Tibial artery (tissue), 4 donors: Measurements from ENCODE around the gene MGAT5B.
"Not testable (repeated sequence)": the region's sequence is repeated elsewhere in the genome, so short reads cannot be mapped to it uniquely, and the experiment has no call there.

ENCODE experiments used
- DNase-seq, 2 donors: peaks; one replicate each; pipeline ENCODE4 v3.0.0-alpha.2; 2019
- H3K27ac ChIP-seq, 2 donors: fragments of 200-600 bp; sonication (generic) in 1 of 2; 1 replicate in 1 of 2; 2 replicates in 1 of 2; pipeline ENCODE4 v1.5.1; 2018 to 2019; ENCODE audit warnings: mild to moderate bottlenecking in 1 of 2
- H3K27me3 ChIP-seq, 2 donors: fragments of 200-600 bp; sonication (generic) in 1 of 2; one replicate each; pipeline versions ENCODE4 v1.5.1 to v1.6.0; 2016 to 2019
- H3K36me3 ChIP-seq, 3 donors: fragments of 200-600 bp; sonication (generic) in 2 of 3; one replicate each; pipeline ENCODE4 v1.5.1; 2016 to 2019; ENCODE audit warnings: mild to moderate bottlenecking in 2 of 3
- H3K4me1 ChIP-seq, 4 donors: fragments of 200-600 bp; sonication (generic) in 2 of 4; 1 replicate in 3 of 4; 2 replicates in 1 of 4; pipeline ENCODE4 v1.5.1; 2016 to 2019
- H3K4me3 ChIP-seq, 2 donors: fragments of 200-600 bp; sonication (generic) in 1 of 2; 1 replicate in 1 of 2; 2 replicates in 1 of 2; pipeline ENCODE4 v1.5.1; 2018 to 2019; ENCODE audit warnings: mild to moderate bottlenecking in 2 of 2
- H3K9me3 ChIP-seq, 3 donors: fragments of 200-600 bp; sonication (generic) in 1 of 3; one replicate each; pipeline ENCODE4 v1.5.1; 2016 to 2019
- intact Hi-C: fragments of 100-400 bp; cut with DNase I; formaldehyde crosslinking; loops from one replicate; pipeline ENCODE4 v1.15.0; 2023; ENCODE audit warnings: low total_unique reads
- TF ChIP-seq, protein P1 (sequence below), 2 experiments: fragments of 200-600 bp in 1 of 2; fragments of 450-650 bp in 1 of 2; IDR thresholded peaks; one replicate each; pipeline ENCODE4 v1.5.1; 2017 to 2019; ENCODE audit warnings: antibody characterized with exemption in 2 of 2, mild to moderate bottlenecking in 1 of 2, moderate library complexity in 1 of 2

The MGAT5B gene

DNA sequence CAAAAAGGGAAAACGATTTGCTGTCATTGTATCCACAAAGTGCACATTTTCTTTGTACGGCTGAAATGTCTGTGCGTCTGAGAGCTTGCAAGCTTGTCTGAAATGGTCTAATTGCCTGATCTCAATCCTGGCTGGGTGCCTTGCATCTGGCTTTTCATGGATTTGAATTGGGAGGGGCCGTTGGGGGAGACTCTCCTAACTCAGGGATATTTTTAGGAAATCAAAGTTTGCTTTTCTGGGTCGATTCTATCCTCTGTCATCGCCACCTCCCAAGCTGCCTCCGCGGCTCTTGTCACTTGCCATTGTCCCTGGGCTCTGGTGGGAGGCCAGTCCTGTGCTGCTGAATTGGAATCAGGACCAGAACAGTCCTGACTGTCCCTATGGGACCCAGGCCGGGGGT lies 33.3 kb upstream of the MGAT5B start:
- intact Hi-C loops = no loop called here
- Histone ChIP-seq H3K4me1 (peaks cover 0 to 9% (median 4%) of the 10 kb centered on the region in 4 donors), H3K9me3 (no peaks in the 10 kb centered on the region), H3K4me3 (no peak overlapping the region), H3K36me3 (no peaks in the 10 kb centered on the region), H3K27me3 (peaks cover 0 to 41% of the 10 kb centered on the region in 2 donors), H3K27ac (no peak overlapping the region)
- DNase-seq = no peak
- TF ChIP-seq, protein P1, sequence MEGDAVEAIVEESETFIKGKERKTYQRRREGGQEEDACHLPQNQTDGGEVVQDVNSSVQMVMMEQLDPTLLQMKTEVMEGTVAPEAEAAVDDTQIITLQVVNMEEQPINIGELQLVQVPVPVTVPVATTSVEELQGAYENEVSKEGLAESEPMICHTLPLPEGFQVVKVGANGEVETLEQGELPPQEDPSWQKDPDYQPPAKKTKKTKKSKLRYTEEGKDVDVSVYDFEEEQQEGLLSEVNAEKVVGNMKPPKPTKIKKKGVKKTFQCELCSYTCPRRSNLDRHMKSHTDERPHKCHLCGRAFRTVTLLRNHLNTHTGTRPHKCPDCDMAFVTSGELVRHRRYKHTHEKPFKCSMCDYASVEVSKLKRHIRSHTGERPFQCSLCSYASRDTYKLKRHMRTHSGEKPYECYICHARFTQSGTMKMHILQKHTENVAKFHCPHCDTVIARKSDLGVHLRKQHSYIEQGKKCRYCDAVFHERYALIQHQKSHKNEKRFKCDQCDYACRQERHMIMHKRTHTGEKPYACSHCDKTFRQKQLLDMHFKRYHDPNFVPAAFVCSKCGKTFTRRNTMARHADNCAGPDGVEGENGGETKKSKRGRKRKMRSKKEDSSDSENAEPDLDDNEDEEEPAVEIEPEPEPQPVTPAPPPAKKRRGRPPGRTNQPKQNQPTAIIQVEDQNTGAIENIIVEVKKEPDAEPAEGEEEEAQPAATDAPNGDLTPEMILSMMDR (IDR thresholded peaks at IDR 0.05) = no peak

DNA sequence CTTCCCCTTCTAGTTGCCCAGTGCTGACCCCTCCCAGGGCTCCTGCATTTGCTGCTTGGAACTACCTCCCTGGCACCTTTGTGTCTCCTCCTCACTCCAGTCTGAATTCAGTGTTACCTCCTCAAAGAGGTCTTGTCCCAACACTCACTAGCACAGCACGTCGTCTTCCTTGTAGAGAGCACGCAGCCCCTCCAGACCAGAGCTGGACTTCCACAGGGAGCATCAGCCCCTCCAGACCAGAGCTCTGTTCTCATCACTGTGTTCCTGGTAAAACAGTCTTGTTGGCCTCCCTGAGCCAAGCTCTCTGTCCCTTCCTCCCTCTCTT lies 27.8 kb upstream of the MGAT5B start:
- no peaks in the 10 kb centered on the region for H3K36me3 ChIP-seq
- H3K4me1 ChIP-seq = peaks cover 0 to 16% (median 9%) of the 10 kb centered on the region in 4 donors
- no peak for DNase-seq
- H3K27me3 ChIP-seq = peaks cover 0 to 57% of the 10 kb centered on the region in 2 donors
- TF ChIP-seq, protein P1 (IDR thresholded peaks at IDR 0.05) = no peak
- no peak overlapping the region for H3K27ac ChIP-seq
- no peaks in the 10 kb centered on the region for H3K9me3 ChIP-seq
- H3K4me3 ChIP-seq = no peak overlapping the region
- intact Hi-C loops = no loop called here

DNA sequence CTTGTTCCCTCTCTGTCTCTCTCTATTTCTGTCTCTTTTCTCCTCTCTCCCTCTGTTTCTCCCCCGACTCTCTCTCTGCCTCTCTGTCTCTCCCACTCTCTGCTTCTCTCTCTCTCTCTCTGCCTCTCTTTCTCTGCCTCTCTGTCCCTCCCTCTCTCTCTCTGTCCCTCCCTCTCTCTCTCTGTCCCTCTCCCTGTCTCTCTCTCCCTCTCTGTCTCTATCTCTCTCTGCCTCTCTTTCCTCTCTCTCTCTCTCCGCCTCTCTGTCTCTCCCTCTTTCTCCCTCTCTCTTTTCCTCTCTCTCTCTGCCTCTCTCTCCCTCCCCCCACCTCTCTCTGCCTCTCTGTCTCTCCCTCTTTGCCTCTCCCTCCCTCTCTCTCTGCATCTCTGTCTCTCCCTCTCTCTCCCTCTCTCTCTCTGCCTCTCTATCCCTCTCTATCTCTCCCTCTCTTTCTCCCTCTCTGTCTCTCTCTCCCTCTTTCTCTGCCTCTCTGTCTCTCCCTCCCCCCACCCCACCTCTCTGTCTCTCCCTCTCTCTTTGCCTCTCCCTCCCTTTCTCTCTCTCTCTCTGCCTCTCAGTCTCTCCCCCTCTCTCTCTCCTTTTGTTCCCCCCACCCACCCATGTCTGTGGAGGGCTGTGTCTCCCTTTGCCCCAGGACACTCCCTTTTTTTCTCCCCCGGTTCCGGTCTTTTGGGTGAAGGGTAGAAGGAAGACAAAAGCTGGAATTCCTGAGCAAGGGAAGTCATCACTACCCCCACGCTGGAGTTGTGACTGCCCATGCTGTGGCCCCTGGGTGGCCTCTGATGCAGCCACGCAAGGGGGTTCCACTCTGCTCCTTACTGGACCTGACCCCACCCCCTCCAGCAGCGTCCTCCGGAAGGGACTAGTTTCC lies 27.1 kb upstream of the MGAT5B start:
- H3K27me3 ChIP-seq = peaks cover 0 to 59% of the 10 kb centered on the region in 2 donors
- intact Hi-C loops = no loop called here
- H3K27ac ChIP-seq = no peak overlapping the region
- H3K4me3 ChIP-seq = no peak overlapping the region
- DNase-seq = no peak
- H3K9me3 ChIP-seq = peaks cover 0 to 3% (median 0%) of the 10 kb centered on the region in 3 donors
- TF ChIP-seq, protein P1 (IDR thresholded peaks at IDR 0.05) = no peak
- peaks cover 0 to 16% (median 9%) of the 10 kb centered on the region in 4 donors for H3K4me1 ChIP-seq
- H3K36me3 ChIP-seq = no peaks in the 10 kb centered on the region

DNA sequence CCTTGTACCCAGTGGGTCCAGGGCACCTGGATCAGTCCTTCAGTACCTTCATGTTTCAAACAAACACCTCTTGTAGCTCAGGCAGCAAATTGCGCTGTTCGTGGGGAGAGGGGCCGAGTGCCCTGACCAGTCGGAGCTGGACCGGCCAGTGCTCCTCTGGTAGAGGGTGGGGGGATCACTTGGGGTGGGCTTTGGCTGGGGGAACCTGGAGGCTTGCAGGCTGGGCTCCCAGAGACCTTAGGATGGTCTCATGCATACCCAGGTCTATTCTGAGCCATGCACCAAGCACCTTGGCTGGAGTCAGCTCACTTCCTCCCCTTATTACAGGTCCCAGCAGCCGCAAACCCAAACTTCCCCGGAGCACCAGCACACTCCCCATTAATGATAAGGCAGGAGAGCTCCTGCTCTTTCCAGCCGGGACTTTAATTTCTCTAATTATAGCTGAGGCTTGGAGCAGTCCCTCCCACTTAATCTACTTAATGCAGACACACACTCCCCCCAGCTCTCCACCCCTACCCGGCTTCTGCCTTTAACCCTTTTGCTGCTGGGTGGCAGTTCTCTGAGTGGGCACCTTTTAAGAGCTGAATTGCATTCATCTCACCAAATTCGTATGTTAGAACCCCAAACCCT lies 26.3 kb upstream of the MGAT5B start:
- DNase-seq = no peak
- Histone ChIP-seq H3K4me1 (peaks cover 0 to 16% (median 9%) of the 10 kb centered on the region in 4 donors), H3K4me3 (no peak overlapping the region), H3K27me3 (peaks cover 0 to 67% of the 10 kb centered on the region in 2 donors), H3K9me3 (peaks cover 0 to 3% (median 0%) of the 10 kb centered on the region in 3 donors), H3K27ac (no peak overlapping the region), H3K36me3 (no peaks in the 10 kb centered on the region)
- TF ChIP-seq, protein P1 (IDR thresholded peaks at IDR 0.05) = no peak
- intact Hi-C loops = no loop called here

DNA sequence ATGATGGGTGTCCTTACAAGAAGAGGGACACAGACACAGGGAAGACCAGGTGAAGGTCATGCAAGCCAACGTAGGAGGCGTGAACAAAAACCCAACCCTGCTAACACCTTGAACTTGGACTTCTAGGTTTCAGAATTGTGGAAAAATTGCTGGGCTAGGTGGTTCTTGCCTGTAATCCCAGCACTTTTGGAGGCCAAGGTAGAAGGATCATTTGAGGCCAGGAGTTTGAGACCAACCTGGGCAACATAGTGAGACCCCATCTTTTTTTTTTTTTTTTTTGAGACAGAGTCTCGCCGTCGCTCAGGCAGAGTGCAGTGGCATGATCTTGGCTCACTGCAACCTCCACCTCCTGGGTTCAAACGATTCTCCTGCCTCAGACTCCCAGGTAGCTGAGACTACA lies 25.1 kb upstream of the MGAT5B start:
- H3K4me3 ChIP-seq, H3K36me3 ChIP-seq, DNase-seq, H3K27ac ChIP-seq, intact Hi-C loops, H3K9me3 ChIP-seq: not testable (repeated sequence)
- Histone ChIP-seq H3K27me3 (peaks cover 0 to 69% of the 10 kb centered on the region in 2 donors), H3K4me1 (peaks cover 0 to 16% (median 9%) of the 10 kb centered on the region in 4 donors)
